NCI-H446 treated with DMSO at 0.1 percent for 48 hours (cell line): ENCODE results near the gene ZCCHC8.
"Not testable (repeated sequence)": the region's sequence is repeated elsewhere in the genome, so short reads cannot be mapped to it uniquely, and the experiment has no call there.

ENCODE experiments used
- DNase-seq: peaks from one replicate; lab custom pipeline; 2025; lab: John Stamatoyannopoulos, UW

Gene ZCCHC8

GRCh38 chr12:122500685-122501488 lies at the start of gene ZCCHC8:
TSS of gene ZCCHC8 (minus strand) at chr12:122500932. CDS start at chr12:122500840, 92 bp downstream.
- peak; percentile 97 for DNase-seq

- no peak for DNase-seq
Observed at GRCh38 chr12:122547330-122547729, 46.6 kb upstream of the ZCCHC8 start.

GRCh38 chr12:122545855-122546254 lies 45.1 kb upstream of the ZCCHC8 start:
- no peak for DNase-seq

GRCh38 chr12:122544537-122544936 lies 43.8 kb upstream of the ZCCHC8 start:
- DNase-seq: no peak

- no peak for DNase-seq
Observed at GRCh38 chr12:122538496-122538895, 37.8 kb upstream of the ZCCHC8 start.

- DNase-seq: no peak
Observed at GRCh38 chr12:122537021-122537420, 36.3 kb upstream of the ZCCHC8 start.

- no peak for DNase-seq
Observed at GRCh38 chr12:122533856-122534255, 33.1 kb upstream of the ZCCHC8 start.

GRCh38 chr12:122528992-122529391 lies 28.3 kb upstream of the ZCCHC8 start:
- no peak for DNase-seq

- DNase-seq: no peak
Observed at GRCh38 chr12:122528582-122528981, 27.9 kb upstream of the ZCCHC8 start.

- no peak for DNase-seq
Observed at GRCh38 chr12:122527478-122527944, 26.8 kb upstream of the ZCCHC8 start.

- peak; percentile 99 for DNase-seq
Observed at GRCh38 chr12:122526683-122527477, 26.1 kb upstream of the ZCCHC8 start, which contains the start of the genes KNTC1 and RSRC2. TSS of gene KNTC1 (plus strand) at chr12:122527249. CDS start at chr12:122530064, 2,815 bp downstream. TSS of gene RSRC2 (minus strand) at chr12:122526936. CDS start at chr12:122526853, 83 bp downstream.

- no peak for DNase-seq
Observed at GRCh38 chr12:122523846-122524718, 23.4 kb upstream of the ZCCHC8 start.

GRCh38 chr12:122523280-122523679 lies 22.5 kb upstream of the ZCCHC8 start:
- DNase-seq: no peak

- no peak for DNase-seq
Observed at GRCh38 chr12:122520676-122521075, 19.9 kb upstream of the ZCCHC8 start.

- DNase-seq: no peak
Observed at GRCh38 chr12:122519418-122519817, 18.7 kb upstream of the ZCCHC8 start.

- DNase-seq: no peak
Observed at GRCh38 chr12:122518908-122519307, 18.2 kb upstream of the ZCCHC8 start.

GRCh38 chr12:122517877-122518276 lies 17.1 kb upstream of the ZCCHC8 start:
- no peak for DNase-seq

- DNase-seq: no peak
Observed at GRCh38 chr12:122516544-122517361, 16.0 kb upstream of the ZCCHC8 start.

GRCh38 chr12:122515275-122515674 lies 14.5 kb upstream of the ZCCHC8 start:
- DNase-seq: no peak

- DNase-seq: no peak
Observed at GRCh38 chr12:122513660-122514059, 12.9 kb upstream of the ZCCHC8 start.

- not testable (repeated sequence) for DNase-seq
Observed at GRCh38 chr12:122513028-122513427, 12.3 kb upstream of the ZCCHC8 start.
